ENCODE results near the gene MBLAC2.

DNA sequence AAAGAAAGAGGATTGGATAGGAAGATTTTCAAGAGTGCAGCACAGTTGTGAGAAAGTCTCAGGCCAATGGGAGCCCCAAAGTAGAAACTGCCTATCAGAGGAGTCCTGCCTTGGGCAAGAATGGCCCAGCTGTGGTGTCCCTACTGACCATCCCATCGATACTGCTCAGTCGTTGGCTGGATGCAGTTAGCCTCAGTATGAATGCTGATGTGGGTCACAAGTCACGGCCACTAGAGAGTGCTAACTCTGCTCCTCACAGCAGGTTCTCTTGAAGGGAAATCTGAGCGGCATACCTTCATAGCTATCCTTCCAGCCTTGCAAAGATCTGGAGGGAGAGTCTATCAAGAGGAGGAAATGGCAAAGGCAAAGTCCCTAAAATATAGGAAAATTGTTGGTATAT, 53.4 kb downstream of the MBLAC2 start:
- TF ChIP-seq, protein P1, sequence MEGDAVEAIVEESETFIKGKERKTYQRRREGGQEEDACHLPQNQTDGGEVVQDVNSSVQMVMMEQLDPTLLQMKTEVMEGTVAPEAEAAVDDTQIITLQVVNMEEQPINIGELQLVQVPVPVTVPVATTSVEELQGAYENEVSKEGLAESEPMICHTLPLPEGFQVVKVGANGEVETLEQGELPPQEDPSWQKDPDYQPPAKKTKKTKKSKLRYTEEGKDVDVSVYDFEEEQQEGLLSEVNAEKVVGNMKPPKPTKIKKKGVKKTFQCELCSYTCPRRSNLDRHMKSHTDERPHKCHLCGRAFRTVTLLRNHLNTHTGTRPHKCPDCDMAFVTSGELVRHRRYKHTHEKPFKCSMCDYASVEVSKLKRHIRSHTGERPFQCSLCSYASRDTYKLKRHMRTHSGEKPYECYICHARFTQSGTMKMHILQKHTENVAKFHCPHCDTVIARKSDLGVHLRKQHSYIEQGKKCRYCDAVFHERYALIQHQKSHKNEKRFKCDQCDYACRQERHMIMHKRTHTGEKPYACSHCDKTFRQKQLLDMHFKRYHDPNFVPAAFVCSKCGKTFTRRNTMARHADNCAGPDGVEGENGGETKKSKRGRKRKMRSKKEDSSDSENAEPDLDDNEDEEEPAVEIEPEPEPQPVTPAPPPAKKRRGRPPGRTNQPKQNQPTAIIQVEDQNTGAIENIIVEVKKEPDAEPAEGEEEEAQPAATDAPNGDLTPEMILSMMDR (IDR thresholded peaks at IDR 0.05), result no peak
- TF ChIP-seq POLR2AphosphoS5 (IDR thresholded peaks at IDR 0.05), result no peak
